ENCODE results near the gene YBX1. TPM values are rescaled to one million over a fixed set of nuclear protein-coding genes. Genes with fewer than 3 reads are reported as not detected.

The YBX1 gene
- total RNA-seq, 4 donors from 2014 or later, result 861 to 1,251 (median 1,022) TPM

DNA sequence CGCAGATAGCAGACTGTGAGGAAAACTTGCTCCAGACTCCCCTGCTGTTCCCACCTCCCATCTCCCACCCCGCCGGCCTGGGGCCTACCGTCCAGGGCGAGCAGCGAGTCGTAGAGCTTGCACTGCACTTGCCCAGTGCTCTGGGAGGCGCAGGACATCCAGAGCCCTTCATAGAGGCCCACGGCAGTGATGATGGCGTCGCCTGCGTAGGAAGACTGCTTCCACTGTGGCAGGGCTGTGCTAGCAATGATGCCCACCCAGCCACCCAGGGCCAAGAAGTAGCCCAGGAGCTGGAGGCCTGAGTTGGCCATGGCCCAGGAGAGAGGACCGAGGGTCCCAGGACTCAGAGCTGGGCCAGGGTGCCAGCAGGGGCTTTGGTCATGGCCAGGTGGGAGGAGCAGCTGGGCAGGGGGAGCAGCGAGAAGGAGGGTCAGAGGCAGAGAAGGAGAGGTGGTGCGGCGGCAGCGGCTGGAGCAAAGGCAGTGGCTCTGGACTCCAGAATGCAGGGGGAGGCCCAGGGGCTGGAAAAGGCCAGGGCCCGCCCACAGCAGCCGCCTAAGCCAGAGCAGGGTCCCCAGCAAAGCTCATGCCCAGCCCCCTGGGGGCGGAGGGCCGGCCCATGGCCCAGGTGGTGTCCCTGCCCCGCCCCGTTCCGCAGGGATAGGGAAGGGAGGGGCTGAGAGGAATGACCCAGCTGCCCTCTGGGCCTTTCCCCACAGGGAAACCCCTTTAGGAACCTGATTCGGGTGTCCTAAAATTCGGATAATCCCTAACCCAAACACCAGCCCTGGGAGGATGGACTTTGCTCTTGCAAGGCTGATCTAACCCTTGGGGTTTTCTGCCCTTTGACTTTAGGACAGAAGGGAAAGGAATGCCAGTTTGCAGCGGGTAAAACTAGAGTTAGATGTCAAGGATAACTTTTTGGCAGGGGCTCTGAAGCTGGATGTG is 57.8 kb downstream of the YBX1 start, which contains the start of gene CLDN19:
Gene CLDN19 (minus strand): TSS at position 484 of the 948 bp plus-strand sequence. CDS start 173 bp downstream, at position 311.
- Histone ChIP-seq H3K4me3 (no peak within 1 kb of the TSS), H3K27me3 (no peaks in the 10 kb centered on the region), H3K4me1 (no peaks in the 10 kb centered on the region), H3K27ac (no peak within 1 kb of the TSS), H3K36me3 (no peaks in the 10 kb centered on the region), H3K9me3 (no peaks in the 10 kb centered on the region)
- ATAC-seq (no peak), DNase-seq (no peak)
- intact Hi-C loops (cut with DNase I; ENCODE audit: low total_unique reads) (loop anchor here (10.0 kb wide), 1 partner anchor 595 kb away; no protein-coding TSS in a partner anchor), in situ Hi-C loops (cut with MboI; ENCODE audit: low sequenced_read_pairs in 4 of 4) (loop anchor here in 3 of 4 donors (10.0 to 25.0 kb wide), 4 partner anchors 155 to 603 kb away; no protein-coding TSS in a partner anchor)
- TF ChIP-seq, protein P1, sequence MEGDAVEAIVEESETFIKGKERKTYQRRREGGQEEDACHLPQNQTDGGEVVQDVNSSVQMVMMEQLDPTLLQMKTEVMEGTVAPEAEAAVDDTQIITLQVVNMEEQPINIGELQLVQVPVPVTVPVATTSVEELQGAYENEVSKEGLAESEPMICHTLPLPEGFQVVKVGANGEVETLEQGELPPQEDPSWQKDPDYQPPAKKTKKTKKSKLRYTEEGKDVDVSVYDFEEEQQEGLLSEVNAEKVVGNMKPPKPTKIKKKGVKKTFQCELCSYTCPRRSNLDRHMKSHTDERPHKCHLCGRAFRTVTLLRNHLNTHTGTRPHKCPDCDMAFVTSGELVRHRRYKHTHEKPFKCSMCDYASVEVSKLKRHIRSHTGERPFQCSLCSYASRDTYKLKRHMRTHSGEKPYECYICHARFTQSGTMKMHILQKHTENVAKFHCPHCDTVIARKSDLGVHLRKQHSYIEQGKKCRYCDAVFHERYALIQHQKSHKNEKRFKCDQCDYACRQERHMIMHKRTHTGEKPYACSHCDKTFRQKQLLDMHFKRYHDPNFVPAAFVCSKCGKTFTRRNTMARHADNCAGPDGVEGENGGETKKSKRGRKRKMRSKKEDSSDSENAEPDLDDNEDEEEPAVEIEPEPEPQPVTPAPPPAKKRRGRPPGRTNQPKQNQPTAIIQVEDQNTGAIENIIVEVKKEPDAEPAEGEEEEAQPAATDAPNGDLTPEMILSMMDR (IDR thresholded peaks at IDR 0.05 in 4 of 5, conservative IDR thresholded peaks at IDR 0.05 in 1 of 5), result no peak
- TF ChIP-seq POLR2A (IDR thresholded peaks at IDR 0.05), result no peak

DNA sequence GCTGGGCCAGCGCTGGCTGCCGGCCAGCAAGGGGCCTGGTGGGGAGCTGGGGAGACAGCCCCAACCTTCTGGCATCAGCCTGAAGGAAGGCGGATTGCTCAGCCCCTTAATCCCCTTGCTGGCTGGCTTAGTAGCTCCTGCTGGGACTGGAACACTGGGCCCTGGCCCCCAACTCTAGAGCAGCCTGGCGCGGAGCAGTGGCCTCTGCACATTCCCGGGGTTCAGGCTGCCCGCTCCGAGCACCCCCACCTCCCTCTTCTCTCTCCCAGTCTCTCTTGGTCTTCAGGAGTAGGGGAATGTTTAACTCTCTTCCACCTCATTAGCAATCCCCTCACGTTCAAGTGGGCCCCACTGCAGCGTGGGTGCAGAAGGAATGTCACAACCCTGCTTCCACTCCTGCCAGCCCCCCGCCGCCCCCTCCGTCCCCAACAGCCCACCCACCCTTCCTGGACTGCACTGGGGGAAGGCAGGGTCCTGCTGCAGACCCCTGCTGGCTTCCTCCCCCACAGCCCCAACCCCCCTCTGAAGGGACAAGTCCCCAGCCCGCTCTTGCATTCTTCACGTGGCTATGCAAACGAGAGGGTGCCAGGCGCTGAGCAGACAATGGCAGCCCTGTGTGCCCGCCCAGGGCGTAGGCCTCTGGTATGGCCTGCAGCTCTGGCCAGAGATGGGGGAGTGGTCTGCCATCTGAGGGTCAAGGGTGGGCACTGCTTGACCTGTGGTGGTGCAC is 58.8 kb downstream of the YBX1 start:
- in situ Hi-C loops (cut with MboI; ENCODE audit: low sequenced_read_pairs in 4 of 4), result loop anchor here in 3 of 4 donors (10.0 to 25.0 kb wide), 4 partner anchors 156 to 604 kb away; no protein-coding TSS in a partner anchor
- no peak for TF ChIP-seq POLR2A (IDR thresholded peaks at IDR 0.05)
- TF ChIP-seq, protein P1 (IDR thresholded peaks at IDR 0.05 in 4 of 5, conservative IDR thresholded peaks at IDR 0.05 in 1 of 5), result no peak

DNA sequence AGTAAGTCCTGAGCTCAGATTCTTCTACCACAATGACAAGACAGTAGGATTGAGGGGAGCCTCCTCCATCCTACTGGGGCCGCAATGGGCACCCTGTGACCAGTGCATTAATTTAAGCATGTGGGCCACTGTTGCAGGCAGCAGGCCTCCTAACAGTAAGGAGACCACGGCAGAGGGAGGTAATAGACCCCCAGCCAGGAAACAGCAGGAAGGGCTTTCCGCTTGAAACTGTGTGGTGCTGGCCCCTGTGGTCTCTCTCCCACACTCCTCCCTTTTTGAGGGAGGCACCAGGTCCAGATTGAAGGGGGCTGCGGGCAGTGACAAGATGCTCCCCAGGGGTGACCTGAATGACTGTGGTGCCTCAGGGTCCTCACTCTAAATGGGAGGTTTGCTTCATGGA is 59.5 kb downstream of the YBX1 start:
- intact Hi-C loops (cut with DNase I; ENCODE audit: low total_unique reads), result loop anchor here (10.0 kb wide), 1 partner anchor 597 kb away; no protein-coding TSS in a partner anchor
- H3K27ac ChIP-seq, result no peak overlapping the region
- H3K4me1 ChIP-seq, result no peaks in the 10 kb centered on the region
- in situ Hi-C loops (cut with MboI; ENCODE audit: low sequenced_read_pairs in 4 of 4), result loop anchor here in 3 of 4 donors (10.0 to 25.0 kb wide), 4 partner anchors 157 to 604 kb away; no protein-coding TSS in a partner anchor
- H3K4me3 ChIP-seq, result no peak overlapping the region
- no peaks in the 10 kb centered on the region for H3K27me3 ChIP-seq
- H3K36me3 ChIP-seq, result peaks cover 0 to 12% of the 10 kb centered on the region in 2 donors
- DNase-seq, result no peak
- TF ChIP-seq, protein P1 (IDR thresholded peaks at IDR 0.05 in 4 of 5, conservative IDR thresholded peaks at IDR 0.05 in 1 of 5), result no peak
- no peak for TF ChIP-seq POLR2A (IDR thresholded peaks at IDR 0.05)
- no peaks in the 10 kb centered on the region for H3K9me3 ChIP-seq
- ATAC-seq, result no peak

More for the DNA sequence above, 58.8 kb downstream of the YBX1 start:
- no peaks in the 10 kb centered on the region for H3K27me3 ChIP-seq
- DNase-seq, result no peak
- H3K4me1 ChIP-seq, result no peaks in the 10 kb centered on the region
- peaks cover 0 to 5% of the 10 kb centered on the region in 2 donors for H3K36me3 ChIP-seq
- no peak overlapping the region for H3K4me3 ChIP-seq
- H3K27ac ChIP-seq, result no peak overlapping the region
- intact Hi-C loops (cut with DNase I; ENCODE audit: low total_unique reads), result loop anchor here (10.0 kb wide), 1 partner anchor 596 kb away; no protein-coding TSS in a partner anchor
- no peak for ATAC-seq
- no peaks in the 10 kb centered on the region for H3K9me3 ChIP-seq

DNA sequence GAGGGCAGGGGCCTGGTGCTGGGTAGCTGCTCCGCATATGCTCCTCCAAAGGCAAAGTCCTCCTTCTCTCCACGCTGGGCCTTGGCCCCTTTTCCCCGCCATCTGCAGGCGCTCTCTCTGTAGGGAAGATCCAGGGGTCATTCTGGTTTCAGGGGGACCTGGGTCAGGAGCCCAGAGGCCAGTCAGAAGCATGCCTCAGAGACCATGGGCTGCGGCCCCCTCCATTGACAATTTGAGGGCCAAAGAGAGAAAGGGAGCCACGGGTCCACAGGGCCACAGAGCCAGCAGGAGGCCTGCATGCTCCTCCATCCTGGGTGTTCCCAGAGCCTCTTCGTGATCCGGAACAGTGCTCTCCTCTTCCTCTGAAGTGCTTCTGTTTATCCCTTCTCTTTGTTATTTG is 59.9 kb downstream of the YBX1 start:
- Histone ChIP-seq H3K27ac (no peak overlapping the region), H3K4me3 (no peak overlapping the region), H3K9me3 (no peaks in the 10 kb centered on the region), H3K36me3 (peaks cover 0 to 14% of the 10 kb centered on the region in 2 donors), H3K27me3 (no peaks in the 10 kb centered on the region), H3K4me1 (no peaks in the 10 kb centered on the region)
- ATAC-seq, result no peak
- no peak for TF ChIP-seq POLR2A (IDR thresholded peaks at IDR 0.05)
- TF ChIP-seq, protein P1 (IDR thresholded peaks at IDR 0.05 in 4 of 5, conservative IDR thresholded peaks at IDR 0.05 in 1 of 5), result no peak
- intact Hi-C loops (cut with DNase I; ENCODE audit: low total_unique reads), result loop anchor here (10.0 kb wide), 1 partner anchor 597 kb away; no protein-coding TSS in a partner anchor
- no peak for DNase-seq
- in situ Hi-C loops (cut with MboI; ENCODE audit: low sequenced_read_pairs in 4 of 4), result loop anchor here in 3 of 4 donors (10.0 to 25.0 kb wide), 4 partner anchors 157 to 605 kb away; no protein-coding TSS in a partner anchor
